Endothelial cell of umbilical vein (primary cell): ENCODE data around the gene RAB20. TPM values are rescaled to one million over a fixed set of nuclear protein-coding genes. Genes with fewer than 3 reads are reported as not detected.

ENCODE experiments used
- BruUV-seq: library from RNA; stranded (reverse); fragments of 400-500 nt; replicated peaks from 2 replicates; lab custom pipeline; 2021; lab: Mats Ljungman, UMichigan
- CTCF ChIA-PET: fragments of 300-600, 350-600 bp; sonication (Branson Sonifier 250); formaldehyde crosslinking; loops from one replicate; lab custom pipeline; 2021; ENCODE audit warnings: antibody characterized with exemption, inconsistent platforms; lab: Charles Lee
- POLR2A ChIA-PET: fragments of 300-600, 350-600 bp; sonication (Branson Sonifier 250); formaldehyde crosslinking; loops from one replicate; lab custom pipeline; 2021; ENCODE audit warnings: antibody characterized with exemption, inconsistent platforms; lab: Charles Lee
- DNase-seq: peaks from one replicate; pipeline ENCODE4 v3.0.0-alpha.2; 2011; ENCODE audit warnings: low read depth, low spot score
- FAIRE-seq: peaks from 2 replicates; lab custom pipeline; 2011; peaks lifted over from hg19 to GRCh38; lab: Jason Lieb, UNC
- H2AFZ ChIP-seq: 2 replicates; pipeline ENCODE4 v1.6.0; 2012; ENCODE audit warnings: low read depth, low read length, control low read depth, inconsistent platforms
- H3K27ac ChIP-seq: 2 replicates; pipeline ENCODE4 v1.5.1; 2011; ENCODE audit warnings: low read depth, mild to moderate bottlenecking, control low read depth, low read length, moderate library complexity; ENCODE audit not compliant: insufficient read depth
- H3K27me3 ChIP-seq, 2 experiments: 2 replicates each; pipeline versions ENCODE4 v1.6.0 to v1.6.1; 2011; ENCODE audit warnings: low read length in 2 of 2, mixed read lengths in 1 of 2; ENCODE audit not compliant: control insufficient read depth in 2 of 2, insufficient read depth in 2 of 2
- H3K36me3 ChIP-seq, 2 experiments: 2 replicates in 1 of 2; 3 replicates in 1 of 2; pipeline ENCODE4 v1.5.1; 2011; ENCODE audit warnings: low read length in 2 of 2, mild to moderate bottlenecking in 1 of 2, moderate library complexity in 1 of 2; ENCODE audit not compliant: control insufficient read depth in 2 of 2, insufficient read depth in 2 of 2; ENCODE audit errors: extremely low read depth in 1 of 2
- H3K4me1 ChIP-seq: 3 replicates; pipeline ENCODE4 v1.5.1; 2011; ENCODE audit warnings: mild to moderate bottlenecking, low read length; ENCODE audit not compliant: control insufficient read depth, insufficient read depth; ENCODE audit errors: extremely low read depth
- H3K4me2 ChIP-seq: 2 replicates; pipeline ENCODE4 v1.6.1; 2011; ENCODE audit warnings: low read length, control low read depth, mixed read lengths; ENCODE audit not compliant: insufficient read depth
- H3K4me3 ChIP-seq, 3 experiments: fragments of 200-600 bp in 1 of 3; sonication (generic), shearing (Covaris generic) in 1 of 3; replicated peaks in 1 of 3; 2 replicates each; pipeline ENCODE4 v1.5.1; 2011 to 2016; ENCODE audit warnings: control low read depth in 3 of 3, low read length in 3 of 3, mild to moderate bottlenecking in 2 of 3, inconsistent platforms in 1 of 3, low read depth in 1 of 3, moderate library complexity in 1 of 3; ENCODE audit not compliant: insufficient read depth in 1 of 3
- H3K79me2 ChIP-seq: 2 replicates; pipeline ENCODE4 v1.6.0; 2012; ENCODE audit warnings: low read length, inconsistent platforms; ENCODE audit not compliant: control insufficient read depth, insufficient read depth
- H3K9ac ChIP-seq: replicated peaks from 2 replicates; pipeline ENCODE3; 2011; ENCODE audit warnings: low read length, control low read depth; ENCODE audit not compliant: insufficient read depth; ENCODE audit errors: extremely low read depth
- H3K9me1 ChIP-seq: replicated peaks from 3 replicates; pipeline ENCODE4 v1.6.0; 2011; ENCODE audit warnings: mild to moderate bottlenecking, low read length; ENCODE audit not compliant: control insufficient read depth, insufficient read depth; ENCODE audit errors: extremely low read depth
- H3K9me3 ChIP-seq: replicated peaks from 2 replicates; pipeline ENCODE4 v1.5.1; 2012; ENCODE audit warnings: low read length, inconsistent platforms; ENCODE audit not compliant: control insufficient read depth, insufficient read depth
- H4K20me1 ChIP-seq: replicated peaks from 2 replicates; pipeline ENCODE3; 2011; ENCODE audit warnings: mild to moderate bottlenecking, low read length; ENCODE audit not compliant: control insufficient read depth, insufficient read depth; ENCODE audit errors: extremely low read depth
- CTCF ChIP-seq, 2 donors: IDR thresholded peaks; 1 replicate in 1 of 2; 2 replicates in 1 of 2; pipeline ENCODE4 v1.5.1; 2011; ENCODE audit warnings: low read length in 2 of 2, mild to moderate bottlenecking in 2 of 2, moderate library complexity in 2 of 2, control low read depth in 1 of 2, inconsistent platforms in 1 of 2, low read depth in 1 of 2; ENCODE audit not compliant: insufficient read depth in 1 of 2; ENCODE audit errors: extremely low read depth in 1 of 2
- EZH2 ChIP-seq: IDR thresholded peaks from 2 replicates; pipeline ENCODE4 v1.6.1; 2012; ENCODE audit warnings: borderline replicate concordance, low read depth, mild to moderate bottlenecking, moderate library complexity, low read length, inconsistent platforms; ENCODE audit not compliant: severe bottlenecking
- FOS ChIP-seq: IDR thresholded peaks from 2 replicates; pipeline ENCODE4 v1.6.1; 2011; ENCODE audit warnings: mild to moderate bottlenecking, low read length, moderate library complexity, borderline replicate concordance; ENCODE audit not compliant: insufficient read depth
- GATA2 ChIP-seq: IDR thresholded peaks from 2 replicates; pipeline ENCODE4 v1.7.0; 2011; ENCODE audit warnings: low read depth, mild to moderate bottlenecking, moderate library complexity, mixed read lengths, low read length; ENCODE audit not compliant: insufficient read length, insufficient read depth
- JUN ChIP-seq: IDR thresholded peaks from 2 replicates; pipeline ENCODE4 v1.6.1; 2011; ENCODE audit warnings: borderline replicate concordance, low read depth; ENCODE audit not compliant: insufficient read length, insufficient read depth
- MYC ChIP-seq: IDR thresholded peaks from one replicate; pipeline ENCODE4 v1.6.1; 2011; ENCODE audit warnings: mild to moderate bottlenecking, low read depth, low read length
- POLR2A ChIP-seq: IDR thresholded peaks from 2 replicates; pipeline ENCODE4 v1.6.1; 2012; ENCODE audit warnings: low read depth, mild to moderate bottlenecking, control low read depth, low read length
- POLR2AphosphoS5 ChIP-seq: IDR thresholded peaks from 2 replicates; pipeline ENCODE4 v1.6.1; 2012; ENCODE audit warnings: low read depth, mild to moderate bottlenecking, control low read depth, low read length, moderate library complexity; ENCODE audit not compliant: insufficient read depth
- dilution Hi-C: fragments of 300-500 bp; cut with MboI; formaldehyde crosslinking; loops from one replicate; pipeline ENCODE4 v1.15.0; 2019; ENCODE audit warnings: low sequenced_read_pairs; ENCODE audit not compliant: extremely low pct_ligation_motif_present
- intact Hi-C: fragments of 100-400 bp; cut with micrococcal nuclease; formaldehyde crosslinking; loops from one replicate; pipeline ENCODE4 v1.10.0; 2022
- polyA plus RNA-seq, 4 experiments: library from polyadenylated mRNA; depleted of rRNA in 3 of 4; stranded (reverse) in 3 of 4; unstranded in 1 of 4; fragments of >200 nt; gene quantifications; 2 replicates each; pipeline versions ENCODE4 v1.2.1 to v1.2.3, GENCODE V29; 2011 to 2012; ENCODE audit warnings: missing spikeins in 1 of 4
- total RNA-seq: library from RNA; stranded (reverse); gene quantifications from 2 replicates; pipeline ENCODE4 v1.2.3, GENCODE V29; 2021
- TF ChIP-seq, protein P1 (sequence below): IDR thresholded peaks from 2 replicates; pipeline ENCODE4 v1.6.1; 2011; ENCODE audit not compliant: insufficient read depth, insufficient read length

Gene RAB20
- total and polyA plus RNA-seq, 2 donors (not counting 3 experiments of a cell fraction or from before 2014, with no cell fraction given), result 1.3 to 1.7 TPM

DNA sequence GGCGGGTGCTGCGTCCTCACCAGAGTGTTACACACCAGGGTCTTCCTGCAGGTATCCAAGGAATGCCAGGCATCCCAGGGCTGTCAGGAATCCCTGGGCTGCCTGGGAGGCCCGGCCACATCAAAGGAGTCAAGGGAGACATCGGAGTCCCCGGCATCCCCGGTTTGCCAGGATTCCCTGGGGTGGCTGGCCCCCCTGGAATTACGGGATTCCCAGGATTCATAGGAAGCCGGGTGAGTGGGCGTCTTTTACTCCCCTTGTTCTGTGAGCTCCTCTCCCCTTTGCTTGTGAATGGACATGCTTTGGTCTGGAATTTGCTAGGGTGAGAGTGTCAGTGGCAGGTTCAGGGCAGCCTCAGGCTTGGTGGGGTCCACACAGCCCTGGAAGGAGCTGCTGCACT, 75.9 kb downstream of the RAB20 start:
- ChIA-PET CTCF (interaction anchor here (1.3 kb wide), 1 partner anchor 14 kb away, joined by 3 read pairs; no protein-coding TSS in a partner anchor), POLR2A (no interaction called here)
- H3K4me3 ChIP-seq, result no peak overlapping the region
- BruUV-seq, result no TSS peak
- H3K4me1 ChIP-seq, result no peaks in the 10 kb centered on the region
- no peak for FAIRE-seq
- dilution Hi-C loops, result no loop called here
- no peaks in the 10 kb centered on the region for H3K9me3 ChIP-seq
- intact Hi-C loops, result no loop called here
- DNase-seq, result no peak
- H3K27ac ChIP-seq, result no peak overlapping the region
- no peaks in the 10 kb centered on the region for H4K20me1 ChIP-seq
- no peak overlapping the region for H3K4me2 ChIP-seq
- H3K27me3 ChIP-seq, result no peaks in the 10 kb centered on the region
- TF ChIP-seq, protein P1, sequence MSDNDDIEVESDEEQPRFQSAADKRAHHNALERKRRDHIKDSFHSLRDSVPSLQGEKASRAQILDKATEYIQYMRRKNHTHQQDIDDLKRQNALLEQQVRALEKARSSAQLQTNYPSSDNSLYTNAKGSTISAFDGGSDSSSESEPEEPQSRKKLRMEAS, result no peak
- no peak for TF ChIP-seq MYC
- no peak for TF ChIP-seq JUN
- TF ChIP-seq GATA2, result no peak
- no peak for TF ChIP-seq FOS
- TF ChIP-seq POLR2A, result no peak
- no peak for TF ChIP-seq EZH2
- no peak for TF ChIP-seq POLR2AphosphoS5
- TF ChIP-seq CTCF (IDR thresholded peaks at IDR 0.05; ENCODE audit: extremely low read depth in 1 of 2, insufficient read depth in 1 of 2, low read depth in 1 of 2, low read length in 2 of 2), result no peak
- no peaks in the 10 kb centered on the region for H3K9me1 ChIP-seq
- no peak overlapping the region for H3K9ac ChIP-seq
- no peak overlapping the region for H2AFZ ChIP-seq
- H3K79me2 ChIP-seq, result no peaks in the 10 kb centered on the region
- H3K36me3 ChIP-seq, result peaks cover 17 to 34% of the 10 kb centered on the region in 2 experiments
